ENCODE measurements around the gene COTL1. TPM values are rescaled to one million over a fixed set of nuclear protein-coding genes. Genes with fewer than 3 reads are reported as not detected.
A peak's percentile ranks its signal among the peaks of the same experiment; 100 is the strongest.

The COTL1 gene
- total and polyA plus RNA-seq, 2 of the 13 experiments (the other 11 are each of a cell fraction or from before 2014, with no cell fraction given): 8.7 to 16.9 TPM

DNA sequence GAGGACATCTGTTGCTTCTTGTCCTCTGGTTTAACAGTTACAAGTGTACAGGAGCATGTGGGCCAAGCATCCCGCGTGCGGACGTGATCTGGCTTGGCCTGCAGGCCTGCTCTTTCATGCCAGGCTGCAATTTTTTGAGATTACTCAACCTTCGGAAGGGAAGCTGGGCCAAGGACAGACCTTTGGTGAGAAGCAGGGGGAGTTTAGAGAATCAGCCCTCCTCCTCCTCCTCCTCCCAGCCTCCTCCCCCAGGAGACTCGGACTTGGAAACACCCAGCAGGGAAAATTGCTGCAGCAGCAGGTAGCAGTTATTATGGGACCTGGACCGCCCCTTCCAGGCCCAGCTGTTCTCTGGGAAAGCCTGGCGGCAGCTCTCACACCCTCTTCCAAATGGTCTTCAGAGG is 25.3 kb upstream of the COTL1 start (continued):
- TF ChIP-seq MAX (IDR thresholded peaks at IDR 0.05) (peak; percentile 57; the same call in 1 of the 2 replicates), CC2D1A (CRISPR knock-in tag; IDR thresholded peaks at IDR 0.05) (no peak), GFI1 (CRISPR knock-in tag; IDR thresholded peaks at IDR 0.05; ENCODE audit: borderline replicate concordance) (no peak), ZFY (CRISPR knock-in tag; IDR thresholded peaks at IDR 0.05) (peak; percentile 54; the same call in 1 of the 2 replicates), MYC (CRISPR knock-in tag; IDR thresholded peaks at IDR 0.05; ENCODE audit: borderline replicate concordance) (peak; percentile 49; the same call in 1 of the 2 replicates), THAP7 (CRISPR knock-in tag; IDR thresholded peaks at IDR 0.05) (0 out of 2 replicates have a peak, but pooled peaks have one; percentile 47), ETV5 (CRISPR knock-in tag; IDR thresholded peaks at IDR 0.05; ENCODE audit: borderline replicate concordance) (peak; percentile 54; the same call in 1 of the 2 replicates), MAFK (conservative IDR thresholded peaks at IDR 0.05 in 1 of 2, IDR thresholded peaks at IDR 0.05 in 1 of 2; ENCODE audit: low read length in 2 of 2) (peak in 1 of 2 experiments; percentile 6; a peak in 1 of 4 replicates), ZFP36L2 (CRISPR knock-in tag; IDR thresholded peaks at IDR 0.05) (no peak), TEAD3 (CRISPR knock-in tag; optimal IDR thresholded peaks at IDR 0.05; ENCODE audit: borderline replicate concordance) (peak; percentile 55), RCOR2 (CRISPR knock-in tag; IDR thresholded peaks at IDR 0.05) (peak; percentile 61; the same call in 1 of the 2 replicates), FOSL2 (CRISPR knock-in tag; IDR thresholded peaks at IDR 0.05) (peak; percentile 38; the same call in 1 of the 2 replicates), NFE2L1 (CRISPR knock-in tag; IDR thresholded peaks at IDR 0.05; ENCODE audit: borderline replicate concordance) (no peak), CEBPG (CRISPR knock-in tag; IDR thresholded peaks at IDR 0.05) (peak; percentile 75), SAP130 (CRISPR knock-in tag; IDR thresholded peaks at IDR 0.05; ENCODE audit: low read depth) (peak; percentile 42), LCORL (IDR thresholded peaks at IDR 0.05) (no peak), LCORL (CRISPR knock-in tag; IDR thresholded peaks at IDR 0.05) (peak; percentile 51; the same call in 1 of the 2 replicates), ZXDC (CRISPR knock-in tag; IDR thresholded peaks at IDR 0.05) (no peak), GABPB1 (CRISPR knock-in tag; IDR thresholded peaks at IDR 0.05) (0 out of 2 replicates have a peak, but pooled peaks have one; percentile 18), NRL (CRISPR knock-in tag; IDR thresholded peaks at IDR 0.05; ENCODE audit: borderline replicate concordance) (peak; percentile 66; the same call in 1 of the 2 replicates), MED1 (CRISPR knock-in tag; IDR thresholded peaks at IDR 0.05) (peak; percentile 59), CEBPB (IDR thresholded peaks at IDR 0.05; ENCODE audit: borderline replicate concordance, low read depth, low read length) (peak; percentile 53; the same call in 1 of the 2 replicates), ZNF687 (CRISPR knock-in tag; IDR thresholded peaks at IDR 0.05) (peak; percentile 86)
